ENCODE data around the gene CFAP73.

The CFAP73 gene

DNA sequence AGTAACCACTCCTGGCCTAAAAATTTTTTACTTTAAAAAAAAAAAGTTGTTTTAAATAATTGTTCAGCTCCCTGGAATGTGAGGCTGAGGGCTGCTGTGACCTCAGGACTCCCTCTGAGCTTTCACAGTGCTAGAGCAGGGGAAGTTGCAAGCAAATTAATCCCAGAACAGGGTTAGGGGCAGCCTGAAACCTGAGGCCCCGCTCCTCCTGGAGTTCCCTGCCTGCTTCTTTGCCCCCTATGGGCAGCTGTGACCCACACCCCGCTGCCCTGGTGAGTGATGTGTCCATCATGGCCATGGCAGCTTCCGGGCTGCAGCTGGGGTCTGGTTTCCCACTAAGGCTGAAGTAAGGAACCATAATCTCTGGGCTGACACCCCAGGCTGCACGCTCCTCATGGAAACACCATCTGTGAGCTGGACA, 45.5 kb downstream of the CFAP73 start:
- TF ChIP-seq GATA3 (IDR thresholded peaks at IDR 0.05; ENCODE audit: low read depth, low read length) (no peak), GATA2 (IDR thresholded peaks at IDR 0.05; ENCODE audit: low read depth, low read length) (no peak)

DNA sequence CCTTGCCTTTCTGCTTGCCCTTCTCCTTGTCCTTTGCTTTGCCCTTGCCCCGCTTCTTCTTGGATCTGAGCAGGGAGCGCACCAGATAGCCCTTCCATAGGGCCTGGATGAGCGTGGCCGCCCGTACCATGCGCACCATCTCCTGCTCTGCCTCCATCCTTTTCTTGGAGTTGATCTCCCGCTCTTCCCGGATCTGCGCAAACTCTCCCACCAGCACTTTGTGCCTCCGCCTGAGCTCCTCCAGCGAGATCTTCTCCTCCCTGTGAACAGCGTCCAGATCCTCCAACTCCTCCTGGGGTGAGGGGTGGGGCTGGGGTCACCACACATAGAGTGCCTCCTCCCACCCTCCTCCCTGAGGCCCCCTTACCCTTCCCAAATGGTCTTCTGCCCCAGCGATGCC, 46.1 kb downstream of the CFAP73 start:
- TF ChIP-seq GATA3 (IDR thresholded peaks at IDR 0.05; ENCODE audit: low read depth, low read length) = no peak
- no peak for TF ChIP-seq GATA2 (IDR thresholded peaks at IDR 0.05; ENCODE audit: low read depth, low read length)

- no peak for TF ChIP-seq GATA3 (IDR thresholded peaks at IDR 0.05; ENCODE audit: low read depth, low read length)
- no peak for TF ChIP-seq GATA2 (IDR thresholded peaks at IDR 0.05; ENCODE audit: low read depth, low read length)
These were observed 47.1 kb downstream of the CFAP73 start for GRCh38 chr12:113196582-113196981.

DNA sequence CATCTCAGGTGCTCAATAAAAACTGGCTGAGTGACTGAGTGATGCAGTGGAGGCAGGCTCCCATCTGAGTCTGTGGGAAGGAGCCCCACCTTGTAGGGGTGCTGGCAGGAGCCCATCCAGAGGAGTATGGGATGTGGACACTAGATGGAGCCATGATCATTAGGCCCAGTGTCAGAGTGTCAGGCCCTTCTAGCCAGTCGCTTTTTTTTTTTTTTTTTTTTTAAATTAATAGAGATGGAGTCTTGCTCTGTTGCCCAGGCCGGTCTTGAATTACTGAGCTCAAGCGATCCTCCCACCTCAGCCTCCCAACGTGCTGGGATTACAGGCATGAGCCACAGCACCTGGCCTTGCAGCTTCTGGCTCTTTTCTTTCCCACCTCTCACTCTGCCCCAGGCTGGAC, 47.5 kb downstream of the CFAP73 start:
- TF ChIP-seq GATA3 (IDR thresholded peaks at IDR 0.05; ENCODE audit: low read depth, low read length) = no peak
- TF ChIP-seq GATA2 (IDR thresholded peaks at IDR 0.05; ENCODE audit: low read depth, low read length) = no peak

- no peak for TF ChIP-seq GATA2 (IDR thresholded peaks at IDR 0.05; ENCODE audit: low read depth, low read length)
- TF ChIP-seq GATA3 (IDR thresholded peaks at IDR 0.05; ENCODE audit: low read depth, low read length) = no peak
These were observed 48.1 kb downstream of the CFAP73 start for GRCh38 chr12:113197518-113198077.

DNA sequence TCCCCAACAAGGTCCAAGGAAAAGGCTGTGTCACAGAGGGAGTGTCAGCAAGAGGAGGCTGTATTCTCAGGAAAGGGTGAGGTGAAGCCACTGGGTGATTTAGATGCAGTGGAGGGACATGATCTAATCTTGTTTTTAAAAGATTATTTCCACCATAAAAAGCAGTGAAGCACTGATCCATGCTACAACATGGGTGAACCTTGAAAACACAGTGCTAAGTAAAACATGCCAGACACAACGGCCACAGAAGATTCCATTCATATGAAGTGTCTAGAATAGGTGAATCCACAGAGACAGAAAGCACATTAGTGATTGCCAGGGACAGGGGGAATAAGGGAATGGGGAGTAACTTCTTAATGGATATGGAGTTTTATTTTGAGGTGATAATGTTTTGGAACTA, 48.8 kb downstream of the CFAP73 start:
- TF ChIP-seq GATA2 (IDR thresholded peaks at IDR 0.05; ENCODE audit: low read depth, low read length) = no peak
- no peak for TF ChIP-seq GATA3 (IDR thresholded peaks at IDR 0.05; ENCODE audit: low read depth, low read length)

DNA sequence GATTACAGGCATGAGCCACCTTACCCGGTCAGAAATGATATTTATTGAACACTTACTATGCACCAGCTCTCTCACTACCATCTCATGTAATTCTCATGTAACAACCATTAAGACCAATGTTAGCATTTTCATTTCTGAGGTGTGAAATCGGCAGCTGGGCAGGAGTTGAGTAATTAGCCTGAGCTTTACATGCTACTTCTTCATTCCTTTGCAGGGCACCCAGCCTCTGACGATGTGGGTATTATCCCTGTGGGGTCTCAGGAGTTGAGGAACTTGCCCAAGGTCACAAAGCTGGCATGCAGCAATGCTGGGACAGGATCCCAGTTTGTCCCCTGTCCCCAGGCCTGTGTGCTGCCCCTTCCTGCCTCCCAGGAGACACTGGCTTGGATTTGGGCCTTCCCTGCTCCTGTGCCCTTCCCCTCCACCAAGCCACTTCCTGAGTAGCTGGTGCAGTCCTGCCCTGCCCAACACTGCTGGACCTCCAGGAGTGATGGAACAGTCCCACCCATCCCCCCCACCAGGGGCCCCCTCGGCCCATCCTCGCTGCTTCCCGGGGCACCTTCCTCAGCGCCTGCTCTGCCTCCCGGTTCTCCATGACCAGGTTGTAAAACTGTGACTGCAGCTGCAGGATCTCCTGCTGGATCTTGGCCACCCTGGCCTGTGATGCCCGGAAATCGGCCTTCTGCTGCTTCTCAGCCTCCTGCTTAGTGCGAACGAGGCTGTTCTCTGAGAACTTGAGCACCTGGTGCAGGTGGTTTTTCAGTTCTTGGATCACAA, 50.7 kb downstream of the CFAP73 start:
- no peak for TF ChIP-seq GATA3 (IDR thresholded peaks at IDR 0.05; ENCODE audit: low read depth, low read length)
- TF ChIP-seq GATA2 (IDR thresholded peaks at IDR 0.05; ENCODE audit: low read depth, low read length) = no peak

DNA sequence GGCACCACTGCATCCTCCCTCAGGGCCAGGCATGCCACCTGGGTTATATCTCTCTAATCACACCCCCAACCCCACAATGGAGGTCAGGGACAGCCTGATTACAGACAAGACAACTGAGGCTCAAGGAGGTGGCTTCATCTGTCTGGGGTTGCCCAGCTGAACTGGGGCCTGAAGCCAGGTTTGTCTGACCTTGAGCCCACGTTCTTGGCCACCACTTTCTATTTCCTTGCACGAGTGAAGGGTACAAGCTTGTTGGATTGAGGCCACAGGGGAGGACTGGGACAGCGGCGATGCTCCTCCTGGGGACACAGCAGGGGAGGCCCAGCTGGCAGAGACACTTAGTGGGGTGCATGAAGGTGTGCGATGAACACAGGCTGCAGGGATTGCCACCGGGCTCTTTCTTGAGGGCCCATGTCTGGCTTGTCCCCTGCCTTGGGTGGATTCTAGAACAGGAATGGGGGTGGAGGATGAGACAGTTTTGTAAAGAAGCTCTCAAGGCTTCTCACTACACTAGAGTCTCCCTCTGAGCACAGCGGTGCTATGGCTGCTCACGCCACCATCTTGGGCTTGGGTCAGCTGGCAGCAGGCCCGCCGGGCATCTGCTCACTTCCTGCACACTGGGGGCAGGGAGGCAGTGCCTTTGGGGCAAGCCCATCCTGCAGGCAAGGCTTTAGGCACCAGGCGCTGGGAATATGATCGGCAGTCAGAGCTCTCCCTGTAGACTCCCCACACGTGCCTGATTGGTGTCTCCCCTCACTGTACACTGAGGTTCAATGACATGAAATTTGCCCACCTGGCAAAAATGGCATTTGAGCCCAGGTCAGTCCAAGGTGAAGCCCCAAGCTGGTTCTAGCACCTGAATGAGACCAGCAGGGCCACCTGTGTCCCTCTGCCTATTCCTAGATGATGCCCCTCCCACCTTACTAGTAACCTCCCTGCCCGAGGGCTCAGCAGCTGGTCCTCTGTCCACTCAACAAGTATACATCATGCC, 52.0 kb downstream of the CFAP73 start:
- TF ChIP-seq GATA3 (IDR thresholded peaks at IDR 0.05; ENCODE audit: low read depth, low read length) (no peak), GATA2 (IDR thresholded peaks at IDR 0.05; ENCODE audit: low read depth, low read length) (no peak)

DNA sequence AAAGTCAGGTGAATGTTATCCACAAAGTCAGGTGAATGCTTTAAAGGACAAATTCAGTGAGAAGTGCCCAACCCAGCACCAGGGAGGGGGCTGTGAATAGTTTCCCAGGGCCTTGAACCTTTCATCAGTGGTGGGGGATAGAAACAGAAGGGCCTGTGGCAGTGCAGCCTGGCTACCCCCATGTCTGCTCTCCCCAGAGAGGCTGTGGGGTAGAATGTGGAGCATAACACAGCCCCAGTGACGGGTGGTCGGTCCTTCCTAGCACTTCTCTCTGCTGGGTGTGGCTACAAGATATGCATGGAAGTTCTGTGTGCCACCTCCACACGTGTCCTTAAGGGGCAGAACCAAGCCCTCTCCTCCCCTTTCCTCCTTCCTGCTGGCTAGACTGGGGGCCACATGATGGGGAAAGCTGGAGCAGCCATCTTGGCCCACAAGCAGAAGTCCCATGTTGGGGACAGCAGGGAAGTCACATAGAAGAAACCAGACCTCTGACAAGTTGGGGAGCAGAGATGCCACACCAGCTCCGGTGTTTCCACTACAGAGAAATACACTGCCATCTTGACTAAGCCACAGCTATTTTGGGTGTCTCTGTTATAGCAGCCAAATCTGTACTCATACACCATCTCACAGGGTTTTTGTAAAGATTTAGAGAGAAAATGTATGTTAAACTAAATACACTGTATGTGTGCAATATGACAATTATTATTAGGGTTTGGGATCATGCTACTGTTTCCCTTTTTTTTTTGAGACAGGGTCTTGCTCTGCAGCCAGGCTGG, 53.0 kb downstream of the CFAP73 start:
- TF ChIP-seq GATA2 (IDR thresholded peaks at IDR 0.05; ENCODE audit: low read depth, low read length) (no peak), GATA3 (IDR thresholded peaks at IDR 0.05; ENCODE audit: low read depth, low read length) (no peak)

- TF ChIP-seq GATA3 (IDR thresholded peaks at IDR 0.05; ENCODE audit: low read depth, low read length) (no peak), GATA2 (IDR thresholded peaks at IDR 0.05; ENCODE audit: low read depth, low read length) (no peak)
These were observed 54.6 kb downstream of the CFAP73 start for GRCh38 chr12:113203852-113204760.

DNA sequence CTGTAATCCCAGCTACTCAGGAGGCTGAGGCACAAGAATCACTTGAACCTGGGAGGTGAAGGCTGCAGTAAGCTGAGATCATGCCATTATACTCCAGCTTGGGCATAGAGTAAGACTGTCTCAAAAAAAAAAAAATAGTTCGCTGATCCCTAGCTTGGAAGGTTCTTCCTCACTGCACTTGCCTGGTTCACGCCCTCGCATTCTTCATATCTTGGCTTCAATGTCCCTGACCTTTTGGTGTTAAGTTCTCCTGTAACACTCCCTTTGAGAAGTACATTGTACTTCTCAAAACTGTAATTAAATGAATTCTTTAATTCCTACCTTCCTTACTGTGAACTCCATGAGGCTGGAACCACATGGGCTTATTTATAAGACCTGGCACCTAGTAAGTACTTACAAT, 55.3 kb downstream of the CFAP73 start:
- TF ChIP-seq GATA2 (IDR thresholded peaks at IDR 0.05; ENCODE audit: low read depth, low read length) = no peak
- no peak for TF ChIP-seq GATA3 (IDR thresholded peaks at IDR 0.05; ENCODE audit: low read depth, low read length)

GRCh38 chr12:113207613-113208040, 58.1 kb downstream of the CFAP73 start:
- TF ChIP-seq GATA2 (IDR thresholded peaks at IDR 0.05; ENCODE audit: low read depth, low read length) (no peak), GATA3 (IDR thresholded peaks at IDR 0.05; ENCODE audit: low read depth, low read length) (no peak)

Data from SH-SY5Y (cell line).